SHP77 treated with DMSO at 0.1 percent for 48 hours (cell line): Measurements from ENCODE around the gene RAI14.
"Not testable (repeated sequence)": the region's sequence is repeated elsewhere in the genome, so short reads cannot be mapped to it uniquely, and the experiment has no call there.

Experiments used
- DNase-seq: peaks from one replicate; lab custom pipeline; 2025; lab: John Stamatoyannopoulos, UW

RAI14 gene

DNA sequence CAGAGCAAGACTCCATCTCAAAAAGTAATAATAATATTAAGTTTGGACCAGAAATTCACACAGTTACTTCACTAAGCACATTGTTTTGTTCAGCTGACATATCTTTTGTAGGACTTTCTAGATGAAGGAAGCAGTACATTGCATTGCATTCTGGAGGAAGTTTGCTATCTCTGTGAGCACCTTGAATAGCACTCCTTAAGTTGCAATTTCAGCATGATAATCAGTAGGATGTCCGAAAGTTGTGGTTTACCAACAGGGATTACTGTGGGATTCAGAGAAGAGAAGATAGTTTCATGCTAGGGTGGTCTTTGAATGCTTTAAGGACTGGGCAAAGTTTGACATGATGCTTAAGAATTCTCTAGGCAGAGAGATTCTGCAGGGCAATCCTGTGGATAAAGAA is 164.5 kb downstream of the RAI14 start:
- DNase-seq = no peak

- DNase-seq = no peak
Measured at GRCh38 chr5:34822956-34823715, 167.0 kb downstream of the RAI14 start.

- DNase-seq = no peak
Measured at GRCh38 chr5:34826347-34826746, 170.2 kb downstream of the RAI14 start.

GRCh38 chr5:34827588-34828506 is 171.7 kb downstream of the RAI14 start:
- no peak for DNase-seq

DNA sequence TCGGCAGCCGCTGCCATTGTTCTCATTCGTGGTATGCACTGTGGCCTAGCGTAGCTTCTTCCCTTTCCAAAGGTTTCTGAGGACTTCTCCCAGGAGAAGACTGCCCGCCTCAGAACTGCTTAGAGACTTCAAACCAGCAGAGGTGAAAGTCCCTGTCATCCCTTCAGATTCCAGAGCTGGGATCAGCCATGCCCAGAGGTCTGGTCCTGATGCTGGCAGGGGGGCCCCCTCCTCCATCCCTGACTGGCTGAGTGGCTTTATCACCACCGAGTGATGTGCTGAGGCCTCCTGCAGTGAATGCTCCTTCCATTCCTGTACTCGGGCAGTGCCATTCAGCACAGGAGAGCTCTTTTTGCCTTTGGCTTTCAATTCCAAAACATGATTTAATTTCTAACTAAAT is 174.7 kb downstream of the RAI14 start:
- DNase-seq = not testable (repeated sequence)

DNA sequence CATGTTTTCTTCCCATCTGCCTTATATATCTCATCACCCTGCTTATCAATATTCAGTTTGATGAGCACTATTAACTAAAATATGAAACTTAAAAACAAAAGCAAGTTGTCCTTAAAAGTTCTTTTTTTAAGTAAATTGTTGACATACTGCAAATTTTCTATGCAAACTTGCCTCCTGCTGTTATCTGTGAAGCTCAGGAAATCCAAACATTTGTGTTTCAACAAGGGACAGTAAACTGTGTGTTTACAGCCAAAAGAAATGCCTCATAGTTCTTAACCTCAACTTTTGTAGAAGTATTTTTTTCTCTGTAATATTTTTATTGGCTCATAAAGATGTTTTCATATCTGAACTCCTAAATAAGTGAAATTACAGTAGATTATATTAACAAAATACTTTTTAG is 175.2 kb downstream of the RAI14 start:
- no peak for DNase-seq

DNA sequence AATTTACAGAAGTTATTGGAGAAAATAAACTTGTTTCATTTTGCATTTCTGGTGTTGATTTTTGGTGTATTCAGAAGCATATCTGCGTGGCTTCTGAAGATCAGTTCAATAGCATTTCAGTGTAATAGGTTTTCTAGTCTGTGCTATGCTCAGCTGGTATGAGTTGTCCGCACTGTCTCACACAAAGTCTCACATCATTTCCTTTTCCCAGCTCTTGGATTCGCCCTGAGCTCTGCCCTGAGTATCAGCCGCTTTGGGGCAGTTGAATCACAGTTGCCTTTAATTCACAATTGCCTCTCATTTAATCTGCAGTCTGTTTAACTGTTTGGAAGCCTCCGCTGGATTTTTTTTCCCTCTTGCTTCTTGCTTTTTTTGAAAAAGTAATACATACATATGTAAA is 176.4 kb downstream of the RAI14 start:
- no peak for DNase-seq

GRCh38 chr5:34833090-34833489 is 177.0 kb downstream of the RAI14 start:
- no peak for DNase-seq

GRCh38 chr5:34833976-34834793 is 178.1 kb downstream of the RAI14 start:
- DNase-seq = no peak

DNA sequence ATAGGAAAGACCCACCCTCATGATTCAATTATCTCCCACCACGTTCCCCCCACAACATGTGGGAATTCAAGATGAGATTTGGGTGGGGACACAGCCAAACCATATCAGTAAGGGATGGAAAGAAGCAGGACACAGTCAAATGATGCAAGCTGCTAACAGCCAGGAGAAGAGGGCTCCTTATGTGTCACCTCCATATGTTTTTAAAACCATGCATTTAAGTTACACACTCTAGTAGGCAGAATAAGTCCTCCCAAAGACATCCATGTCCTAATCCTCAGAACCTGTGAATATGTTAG is 178.6 kb downstream of the RAI14 start:
- DNase-seq = no peak

GRCh38 chr5:34835664-34836063 is 179.5 kb downstream of the RAI14 start:
- DNase-seq = no peak

DNA sequence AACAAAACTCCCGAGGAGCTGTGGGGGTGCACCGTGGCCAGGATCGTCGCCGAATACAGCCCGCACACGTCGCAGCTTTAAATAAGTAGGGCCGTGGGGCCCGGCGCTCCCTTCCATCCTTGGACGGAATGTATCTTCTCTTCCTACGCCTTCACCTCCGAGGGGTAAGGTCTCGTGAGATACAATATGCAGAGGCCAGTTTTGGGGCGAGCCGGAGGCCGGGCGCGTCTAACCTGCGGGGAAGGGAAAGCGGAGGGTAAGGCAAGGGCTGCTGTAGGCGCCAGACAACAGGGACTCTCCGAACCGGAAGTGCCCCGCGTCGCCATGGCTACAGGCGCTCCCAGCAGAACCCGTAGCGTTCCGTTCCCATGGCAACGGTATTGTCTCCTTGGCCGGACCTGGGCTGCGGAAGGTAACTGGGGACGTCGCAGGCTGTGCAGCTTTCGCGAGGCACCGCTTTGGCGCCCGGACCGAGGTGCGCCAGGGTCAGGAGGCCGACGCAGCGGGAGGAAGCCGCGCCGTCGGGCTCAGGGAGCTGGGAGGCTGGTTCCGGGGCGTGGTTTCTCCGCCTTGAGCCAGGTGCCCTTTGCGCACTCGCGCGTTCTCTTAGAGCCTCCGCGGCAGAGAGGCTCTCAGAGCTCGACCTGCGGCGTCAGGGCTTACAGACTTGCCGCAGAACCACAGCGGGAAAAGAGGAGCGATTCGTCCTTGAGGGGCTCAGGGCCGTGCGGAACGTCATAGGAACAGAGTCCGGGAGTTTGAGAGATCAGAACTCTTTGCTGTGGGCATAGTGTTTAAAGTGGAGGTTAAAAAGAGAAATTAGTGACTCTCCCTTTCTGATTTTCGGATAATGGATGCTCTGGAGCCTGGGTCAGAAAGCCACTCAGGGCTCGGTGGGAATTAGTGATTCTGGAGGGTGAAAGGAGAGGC is 182.9 kb downstream of the RAI14 start, which contains the start of gene TTC23L:
TSS of gene TTC23L (plus strand) at position 380 of the 930 bp plus-strand sequence. CDS start 1,508 bp downstream, outside the sequence.
- DNase-seq = peak; percentile 92

DNA sequence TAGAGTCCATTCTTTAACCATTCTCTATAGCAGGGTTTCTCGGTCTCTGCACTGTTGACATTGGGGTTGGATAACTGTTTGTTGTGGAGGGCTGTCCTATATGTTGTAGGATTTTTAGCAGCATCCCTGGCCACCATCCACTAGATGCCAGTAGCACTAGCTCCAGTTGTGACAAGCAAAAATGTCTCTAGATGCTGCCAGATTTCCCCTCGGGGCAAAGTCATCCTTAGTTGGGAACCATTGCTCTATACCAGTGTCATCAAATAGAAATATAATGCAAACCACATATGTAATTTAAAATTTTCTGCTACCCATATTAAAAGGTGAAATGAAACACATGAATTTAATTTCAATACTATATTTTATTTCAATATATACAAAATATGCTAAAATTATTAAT is 185.7 kb downstream of the RAI14 start:
- no peak for DNase-seq

DNA sequence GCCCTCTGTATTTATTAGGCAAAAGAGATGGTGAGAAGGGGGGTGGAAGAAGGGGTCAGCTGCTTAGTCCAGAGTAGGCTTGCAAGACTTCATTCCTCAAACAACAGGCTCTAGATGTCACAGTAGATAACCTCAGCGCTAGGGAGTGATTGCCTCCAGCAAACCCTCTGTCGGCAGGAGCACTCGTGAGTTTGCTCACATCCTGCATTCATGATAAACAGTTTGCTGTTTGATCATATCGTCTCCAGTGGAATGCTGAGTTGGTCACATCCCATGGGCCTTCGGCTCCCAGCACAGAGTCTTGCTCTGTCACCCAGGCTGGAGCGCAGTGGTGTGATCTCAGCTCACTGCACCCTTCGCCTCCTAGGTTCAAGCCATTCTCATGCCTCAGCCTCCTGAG is 186.4 kb downstream of the RAI14 start:
- no peak for DNase-seq

GRCh38 chr5:34843497-34843896 is 187.4 kb downstream of the RAI14 start:
- DNase-seq = no peak

- DNase-seq = no peak
Measured at GRCh38 chr5:34844106-34844505, 188.0 kb downstream of the RAI14 start.

GRCh38 chr5:34844999-34845398 is 188.9 kb downstream of the RAI14 start:
- DNase-seq = no peak

DNA sequence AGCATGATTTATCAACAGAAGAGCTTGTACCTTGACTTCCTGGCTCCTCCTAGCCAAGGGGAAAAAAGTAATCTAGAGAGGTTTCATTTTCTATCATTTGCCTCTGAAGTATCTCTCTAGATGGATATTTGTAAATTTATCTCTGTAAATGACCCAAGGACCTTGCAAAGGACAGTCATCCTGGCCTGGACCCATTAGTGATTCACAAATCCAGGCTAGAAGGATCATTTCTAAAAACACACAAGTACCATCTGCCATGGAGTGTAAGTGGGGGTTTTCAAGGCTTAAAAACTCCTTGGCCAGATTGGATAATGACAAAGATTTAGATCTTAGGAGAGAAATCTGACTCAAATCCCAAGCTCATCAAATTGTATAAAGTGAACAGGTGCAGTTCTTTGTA is 190.9 kb downstream of the RAI14 start:
- DNase-seq = no peak

DNA sequence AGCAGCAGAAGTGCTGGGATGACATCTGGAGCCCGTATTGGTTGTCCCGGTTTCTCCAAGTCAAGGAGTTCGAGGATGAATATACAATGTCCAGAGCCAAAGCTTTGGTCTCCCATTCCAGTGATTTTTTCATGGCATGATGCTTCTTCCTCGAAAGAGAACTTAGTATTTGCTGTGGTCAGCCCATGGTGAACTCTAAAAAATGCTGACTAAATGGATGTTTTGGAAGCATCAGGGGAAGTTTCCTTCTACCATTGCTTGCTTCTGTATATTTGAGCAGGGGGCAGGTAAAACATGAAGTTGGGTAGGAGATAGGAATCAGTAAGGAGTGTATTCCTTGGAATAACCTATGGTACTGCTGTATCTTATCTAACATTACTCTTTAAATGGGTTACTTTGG is 191.4 kb downstream of the RAI14 start:
- DNase-seq = no peak

DNA sequence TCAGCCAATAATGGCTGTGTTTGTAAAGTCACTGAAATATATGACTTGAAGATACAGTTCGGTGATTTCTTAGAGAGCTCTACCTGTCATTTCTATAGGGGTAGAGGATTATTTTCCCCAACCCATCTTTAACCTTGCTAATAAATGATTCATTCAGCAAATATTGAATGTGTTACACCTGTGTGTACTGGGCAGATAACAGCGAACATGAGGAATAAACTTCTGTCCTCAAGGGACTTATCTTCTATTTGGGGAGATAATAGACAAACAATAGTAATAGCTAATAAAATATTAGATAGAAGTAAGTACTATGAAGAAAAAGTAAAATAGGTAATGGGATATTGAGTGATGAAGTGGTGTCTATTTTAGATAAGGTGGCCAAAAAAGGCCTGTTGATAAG is 192.1 kb downstream of the RAI14 start:
- DNase-seq = no peak

- no peak for DNase-seq
Measured at GRCh38 chr5:34849253-34849652, 193.1 kb downstream of the RAI14 start.
